ENCODE measurements around the gene CISH. TPM values are rescaled to one million over a fixed set of nuclear protein-coding genes. Genes with fewer than 3 reads are reported as not detected.
A peak's percentile ranks its signal among the peaks of the same experiment; 100 is the strongest.

CISH gene
- total and polyA plus RNA-seq, 9 of the 15 experiments (the other 6 are each of a cell fraction or from before 2014, with no cell fraction given): 1.7 to 47.7 (median 18.3) TPM

DNA sequence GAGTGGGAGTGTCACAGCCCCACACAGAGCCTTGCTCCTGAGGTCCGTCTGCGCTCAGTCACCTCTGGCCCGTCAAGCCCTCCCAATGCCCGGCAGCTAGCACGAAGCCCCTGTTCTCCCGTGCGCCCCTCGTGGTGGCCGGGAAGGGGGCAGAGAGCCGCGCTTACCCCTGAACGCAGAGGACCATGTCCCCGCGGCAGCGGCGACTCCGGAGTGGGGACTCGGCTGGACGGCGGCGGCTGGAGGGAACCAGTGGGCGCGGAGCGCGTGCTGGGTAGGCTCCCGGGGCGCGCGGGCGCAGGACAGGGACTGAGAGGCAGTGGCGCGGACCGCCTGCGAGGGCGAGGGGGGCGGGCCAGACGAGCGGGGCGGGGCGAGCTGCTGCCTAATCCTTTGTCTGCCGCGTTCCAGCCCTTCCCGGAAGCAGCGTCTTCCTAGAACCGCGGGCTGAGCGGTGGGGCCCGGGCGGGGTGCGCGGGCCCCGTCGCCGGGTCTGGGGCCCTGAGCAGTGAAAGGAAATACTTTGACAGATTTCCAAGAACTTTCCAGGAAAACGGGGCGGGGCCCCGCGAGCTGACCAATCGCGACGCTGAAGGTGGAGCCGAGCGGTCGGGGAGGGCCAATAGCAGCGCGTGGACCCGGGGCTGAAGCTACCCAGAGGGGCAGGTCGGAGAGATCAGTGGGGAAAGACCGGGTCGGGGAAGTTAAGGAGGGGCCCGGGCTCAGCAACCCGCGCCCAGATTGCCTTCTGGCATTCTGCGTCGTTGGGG, at the start of gene CISH (continued):
- TF ChIP-seq MTA2 (IDR thresholded peaks at IDR 0.05; ENCODE audit: low read depth) (peak; percentile 14; the same call in 1 of the 2 replicates), LCOR (CRISPR knock-in tag; IDR thresholded peaks at IDR 0.05) (no peak), ZNF445 (CRISPR knock-in tag; IDR thresholded peaks at IDR 0.05; ENCODE audit: low read depth) (no peak), CHD4 (IDR thresholded peaks at IDR 0.05; ENCODE audit: insufficient read depth, insufficient replicate concordance, low read depth, low read length, poor library complexity, severe bottlenecking) (no peak), ZNF785 (CRISPR knock-in tag; IDR thresholded peaks at IDR 0.05) (no peak), CXXC5 (CRISPR knock-in tag; IDR thresholded peaks at IDR 0.05) (peak; percentile 93), ATF1 (CRISPR knock-in tag; IDR thresholded peaks at IDR 0.05) (no peak), ATF1 (tag; IDR thresholded peaks at IDR 0.05) (no peak; the same call in none of the 2 replicates), ELF2 (CRISPR knock-in tag; IDR thresholded peaks at IDR 0.05) (no peak), PYGO2 (tag; IDR thresholded peaks at IDR 0.05) (no peak), ZNF175 (CRISPR knock-in tag; IDR thresholded peaks at IDR 0.05; ENCODE audit: low read depth) (no peak), BRD4 (IDR thresholded peaks at IDR 0.05) (no peak), ZNF311 (CRISPR knock-in tag; IDR thresholded peaks at IDR 0.05) (no peak), HSF4 (CRISPR knock-in tag; IDR thresholded peaks at IDR 0.05; ENCODE audit: borderline replicate concordance) (no peak), ZNF431 (CRISPR knock-in tag; IDR thresholded peaks at IDR 0.05) (no peak), ZNF253 (CRISPR knock-in tag; conservative IDR thresholded peaks at IDR 0.05) (no peak), CREBBP (IDR thresholded peaks at IDR 0.05; ENCODE audit: low read depth, low read length) (no peak), STAT5B (CRISPR knock-in tag; IDR thresholded peaks at IDR 0.05) (no peak), ZNF79 (CRISPR knock-in tag; IDR thresholded peaks at IDR 0.05; ENCODE audit: low read depth) (no peak), CHCHD3 (CRISPR knock-in tag; IDR thresholded peaks at IDR 0.05) (no peak)
- TF ChIP-seq, protein P1, sequence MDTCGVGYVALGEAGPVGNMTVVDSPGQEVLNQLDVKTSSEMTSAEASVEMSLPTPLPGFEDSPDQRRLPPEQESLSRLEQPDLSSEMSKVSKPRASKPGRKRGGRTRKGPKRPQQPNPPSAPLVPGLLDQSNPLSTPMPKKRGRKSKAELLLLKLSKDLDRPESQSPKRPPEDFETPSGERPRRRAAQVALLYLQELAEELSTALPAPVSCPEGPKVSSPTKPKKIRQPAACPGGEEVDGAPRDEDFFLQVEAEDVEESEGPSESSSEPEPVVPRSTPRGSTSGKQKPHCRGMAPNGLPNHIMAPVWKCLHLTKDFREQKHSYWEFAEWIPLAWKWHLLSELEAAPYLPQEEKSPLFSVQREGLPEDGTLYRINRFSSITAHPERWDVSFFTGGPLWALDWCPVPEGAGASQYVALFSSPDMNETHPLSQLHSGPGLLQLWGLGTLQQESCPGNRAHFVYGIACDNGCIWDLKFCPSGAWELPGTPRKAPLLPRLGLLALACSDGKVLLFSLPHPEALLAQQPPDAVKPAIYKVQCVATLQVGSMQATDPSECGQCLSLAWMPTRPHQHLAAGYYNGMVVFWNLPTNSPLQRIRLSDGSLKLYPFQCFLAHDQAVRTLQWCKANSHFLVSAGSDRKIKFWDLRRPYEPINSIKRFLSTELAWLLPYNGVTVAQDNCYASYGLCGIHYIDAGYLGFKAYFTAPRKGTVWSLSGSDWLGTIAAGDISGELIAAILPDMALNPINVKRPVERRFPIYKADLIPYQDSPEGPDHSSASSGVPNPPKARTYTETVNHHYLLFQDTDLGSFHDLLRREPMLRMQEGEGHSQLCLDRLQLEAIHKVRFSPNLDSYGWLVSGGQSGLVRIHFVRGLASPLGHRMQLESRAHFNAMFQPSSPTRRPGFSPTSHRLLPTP (IDR thresholded peaks at IDR 0.05; ENCODE audit: borderline replicate concordance, extremely low read depth, insufficient read length): no peak
- TF ChIP-seq, protein P2, sequence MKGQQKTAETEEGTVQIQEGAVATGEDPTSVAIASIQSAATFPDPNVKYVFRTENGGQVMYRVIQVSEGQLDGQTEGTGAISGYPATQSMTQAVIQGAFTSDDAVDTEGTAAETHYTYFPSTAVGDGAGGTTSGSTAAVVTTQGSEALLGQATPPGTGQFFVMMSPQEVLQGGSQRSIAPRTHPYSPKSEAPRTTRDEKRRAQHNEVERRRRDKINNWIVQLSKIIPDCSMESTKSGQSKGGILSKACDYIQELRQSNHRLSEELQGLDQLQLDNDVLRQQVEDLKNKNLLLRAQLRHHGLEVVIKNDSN (CRISPR knock-in tag; IDR thresholded peaks at IDR 0.05): no peak
- TF ChIP-seq, protein P3, sequence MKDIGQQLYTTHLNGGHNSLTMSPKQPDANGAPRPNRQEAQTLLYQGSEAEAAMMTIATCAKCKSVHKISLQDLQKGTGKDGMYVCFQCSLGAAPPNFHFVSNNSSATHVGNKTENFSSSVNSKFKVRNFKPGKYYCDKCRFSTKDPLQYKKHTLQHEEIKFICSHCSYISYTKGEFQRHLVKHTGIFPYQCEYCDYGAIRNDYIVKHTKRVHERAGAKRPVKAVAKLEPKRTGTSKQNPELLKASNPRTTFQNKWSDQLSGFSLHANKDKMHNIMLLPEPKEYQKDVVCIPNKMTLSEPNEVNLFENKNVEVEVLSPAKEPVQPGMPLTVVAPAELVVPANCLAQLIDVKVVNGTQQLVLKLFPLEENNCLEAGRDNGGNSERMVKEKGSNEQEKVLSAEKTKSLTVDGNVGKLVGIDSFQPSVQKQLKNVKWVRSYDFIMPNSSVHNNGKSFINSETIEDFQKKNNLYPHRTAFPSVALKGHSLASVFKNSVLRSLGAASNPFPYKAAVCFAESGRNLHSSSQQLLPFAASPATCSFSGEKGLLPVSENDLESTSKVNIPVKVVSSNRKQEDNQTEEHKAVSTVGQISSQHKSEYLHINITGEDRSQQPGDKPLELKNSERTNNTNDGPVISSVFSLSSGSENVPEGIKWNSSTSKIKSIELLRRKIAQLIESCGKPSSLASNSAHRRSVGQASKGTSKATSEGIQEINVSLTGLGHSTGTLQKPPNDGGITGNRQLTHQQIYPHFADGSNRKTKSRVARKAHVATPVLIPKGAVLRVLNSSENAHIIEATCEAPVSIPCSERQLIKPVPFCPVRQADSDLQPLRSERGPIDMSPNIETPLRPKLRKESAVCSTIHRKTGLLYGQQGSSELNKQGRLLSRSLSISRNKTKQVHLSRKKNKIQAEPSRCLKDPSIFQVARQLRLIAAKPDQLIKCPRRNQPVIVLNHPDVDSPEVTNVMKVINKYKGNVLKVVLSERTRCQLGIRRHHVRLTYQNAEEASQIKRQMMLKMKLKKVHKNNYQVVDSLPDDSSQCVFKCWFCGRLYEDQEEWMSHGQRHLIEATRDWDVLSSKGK (CRISPR knock-in tag; IDR thresholded peaks at IDR 0.05): no peak

All from K562 (cell line).